Ovary (tissue), 3 donors: ENCODE measurements around the gene AKR1C8.

Experiments used
- CTCF ChIP-seq, 3 donors: fragments of 450-650 bp in 2 of 3; fragments of 200-600 bp in 1 of 3; IDR thresholded peaks; one replicate each; pipeline versions ENCODE4 v1.5.1 to v1.8.0; 2016 to 2022; ENCODE audit warnings: antibody characterized with exemption in 3 of 3, mild to moderate bottlenecking in 1 of 3
- POLR2A ChIP-seq: fragments of 450-650 bp; IDR thresholded peaks from one replicate; pipeline ENCODE4 v1.6.1; 2017; ENCODE audit warnings: antibody characterized with exemption, mild to moderate bottlenecking, moderate library complexity
- donor health status: DM: no; HTN: no; CAD: no.

GRCh38 chr10:5216801-5217200 is 31.9 kb upstream of the AKR1C8 start:
- no peak for TF ChIP-seq CTCF (IDR thresholded peaks at IDR 0.05)
- no peak for TF ChIP-seq POLR2A
